Erythroblast (primary cell): Measurements from ENCODE around the gene TMEM229B.

ENCODE experiments used
- GATA1 ChIP-seq: IDR thresholded peaks from 2 replicates; pipeline ENCODE4 v1.6.1; 2011; ENCODE audit warnings: low read depth, mild to moderate bottlenecking, control low read depth, low read length, moderate library complexity
- POLR2A ChIP-seq: IDR thresholded peaks from 2 replicates; pipeline ENCODE4 v1.6.1; 2011; ENCODE audit warnings: mild to moderate bottlenecking, low read length

GRCh38 chr14:67426161-67426560, 62.4 kb downstream of the TMEM229B start:
- TF ChIP-seq POLR2A = no peak
- no peak for TF ChIP-seq GATA1
